Measurements from ENCODE around the gene METTL9. TPM values are rescaled to one million over a fixed set of nuclear protein-coding genes. Genes with fewer than 3 reads are reported as not detected.
"Not testable (repeated sequence)": the region's sequence is repeated elsewhere in the genome, so short reads cannot be mapped to it uniquely, and the experiment has no call there.

Gene METTL9
- total RNA-seq = 100 to 1,000 TPM; 104 to 114 TPM

- H3K4me1 Mint-ChIP-seq (ENCODE audit: low read depth in 2 of 2) = peaks cover 33 to 40% of the 10 kb centered on the region in 2 donors
- H3K9me3 Mint-ChIP-seq = no peaks in the 10 kb centered on the region
- peak within 1 kb of the TSS; percentile 90 to 92 for H3K27ac Mint-ChIP-seq
- H3K27me3 Mint-ChIP-seq = no peaks in the 10 kb centered on the region
- H3K4me3 Mint-ChIP-seq = peak within 1 kb of the TSS; percentile 100
- peak; percentile 97 for DNase-seq (ENCODE audit: low spot score)
- H3K36me3 Mint-ChIP-seq = no peaks in the 10 kb centered on the region
- peak; percentile 97 to 98 for ATAC-seq
Measured at GRCh38 chr16:21599122-21600030, at the start of gene METTL9. Gene METTL9, plus strand, starts transcription at chr16:21599577. Its CDS starts 157 bp downstream, at chr16:21599734.

GRCh38 chr16:21549975-21550374 is 49.4 kb upstream of the METTL9 start:
- not testable (repeated sequence) for H3K27ac Mint-ChIP-seq; H3K9me3 Mint-ChIP-seq; ATAC-seq; H3K4me3 Mint-ChIP-seq; DNase-seq (ENCODE audit: low spot score); H3K36me3 Mint-ChIP-seq
- Mint-ChIP-seq H3K4me1 (ENCODE audit: low read depth in 2 of 2) (peaks cover 13 to 14% of the 10 kb centered on the region in 2 donors), H3K27me3 (peaks cover 0 to 15% of the 10 kb centered on the region in 2 donors)

GRCh38 chr16:21550435-21550834 is 48.9 kb upstream of the METTL9 start:
- ATAC-seq; H3K4me3 Mint-ChIP-seq; H3K27ac Mint-ChIP-seq; DNase-seq (ENCODE audit: low spot score); H3K36me3 Mint-ChIP-seq; H3K9me3 Mint-ChIP-seq: not testable (repeated sequence)
- Mint-ChIP-seq H3K4me1 (ENCODE audit: low read depth in 2 of 2) (peaks cover 15 to 18% of the 10 kb centered on the region in 2 donors), H3K27me3 (peaks cover 1 to 15% of the 10 kb centered on the region in 2 donors)

GRCh38 chr16:21551076-21551475 is 48.3 kb upstream of the METTL9 start:
- not testable (repeated sequence) for H3K36me3 Mint-ChIP-seq; ATAC-seq; H3K27ac Mint-ChIP-seq; DNase-seq (ENCODE audit: low spot score); H3K4me3 Mint-ChIP-seq; H3K9me3 Mint-ChIP-seq
- Mint-ChIP-seq H3K27me3 (peaks cover 5 to 15% of the 10 kb centered on the region in 2 donors), H3K4me1 (ENCODE audit: low read depth in 2 of 2) (peaks cover 15 to 21% of the 10 kb centered on the region in 2 donors)

GRCh38 chr16:21551600-21551999 is 47.8 kb upstream of the METTL9 start:
- H3K27ac Mint-ChIP-seq; H3K36me3 Mint-ChIP-seq; ATAC-seq; H3K4me3 Mint-ChIP-seq; DNase-seq (ENCODE audit: low spot score); H3K9me3 Mint-ChIP-seq: not testable (repeated sequence)
- Mint-ChIP-seq H3K27me3 (peaks cover 5 to 13% of the 10 kb centered on the region in 2 donors), H3K4me1 (ENCODE audit: low read depth in 2 of 2) (peaks cover 15 to 21% of the 10 kb centered on the region in 2 donors)

- H3K9me3 Mint-ChIP-seq; ATAC-seq; H3K4me3 Mint-ChIP-seq; H3K36me3 Mint-ChIP-seq; DNase-seq (ENCODE audit: low spot score): not testable (repeated sequence)
- peaks cover 12 to 21% of the 10 kb centered on the region in 2 donors for H3K4me1 Mint-ChIP-seq (ENCODE audit: low read depth in 2 of 2)
- peak overlapping the region in 1 of 2 donors; percentile 51 for H3K27ac Mint-ChIP-seq
- H3K27me3 Mint-ChIP-seq = peaks cover 11 to 15% of the 10 kb centered on the region in 2 donors
Measured at GRCh38 chr16:21553481-21554296, 45.7 kb upstream of the METTL9 start.

GRCh38 chr16:21554795-21555585 is 44.4 kb upstream of the METTL9 start:
- Mint-ChIP-seq H3K27ac (peak overlapping the region; percentile 36 to 84), H3K27me3 (peaks cover 11 to 15% of the 10 kb centered on the region in 2 donors), H3K4me1 (ENCODE audit: low read depth in 2 of 2) (peaks cover 12 to 21% of the 10 kb centered on the region in 2 donors), H3K9me3 (no peaks in the 10 kb centered on the region), H3K36me3 (no peaks in the 10 kb centered on the region), H3K4me3 (peak overlapping the region; percentile 54)
- DNase-seq (ENCODE audit: low spot score) = peak; percentile 94
- peak; percentile 93 to 95 for ATAC-seq

- peaks cover 11 to 15% of the 10 kb centered on the region in 2 donors for H3K27me3 Mint-ChIP-seq
- not testable (repeated sequence) for ATAC-seq; H3K36me3 Mint-ChIP-seq; H3K4me3 Mint-ChIP-seq; DNase-seq (ENCODE audit: low spot score); H3K9me3 Mint-ChIP-seq
- H3K27ac Mint-ChIP-seq = peak overlapping the region in 1 of 2 donors; percentile 36
- H3K4me1 Mint-ChIP-seq (ENCODE audit: low read depth in 2 of 2) = peaks cover 12 to 21% of the 10 kb centered on the region in 2 donors
Measured at GRCh38 chr16:21555621-21556020, 43.8 kb upstream of the METTL9 start.

GRCh38 chr16:21556026-21556595 is 43.3 kb upstream of the METTL9 start:
- not testable (repeated sequence) for H3K36me3 Mint-ChIP-seq; H3K9me3 Mint-ChIP-seq; H3K4me3 Mint-ChIP-seq; ATAC-seq; DNase-seq (ENCODE audit: low spot score); H3K27ac Mint-ChIP-seq
- Mint-ChIP-seq H3K4me1 (ENCODE audit: low read depth in 2 of 2) (peaks cover 12 to 21% of the 10 kb centered on the region in 2 donors), H3K27me3 (peaks cover 11 to 15% of the 10 kb centered on the region in 2 donors)

GRCh38 chr16:21556651-21557241 is 42.6 kb upstream of the METTL9 start:
- not testable (repeated sequence) for H3K9me3 Mint-ChIP-seq; H3K36me3 Mint-ChIP-seq; H3K4me3 Mint-ChIP-seq; DNase-seq (ENCODE audit: low spot score); H3K27ac Mint-ChIP-seq; ATAC-seq
- Mint-ChIP-seq H3K27me3 (peaks cover 11 to 15% of the 10 kb centered on the region in 2 donors), H3K4me1 (ENCODE audit: low read depth in 2 of 2) (peaks cover 12 to 21% of the 10 kb centered on the region in 2 donors)

GRCh38 chr16:21560462-21560861 is 38.9 kb upstream of the METTL9 start:
- no peak overlapping the region for H3K4me3 Mint-ChIP-seq
- H3K36me3 Mint-ChIP-seq = no peaks in the 10 kb centered on the region
- H3K4me1 Mint-ChIP-seq (ENCODE audit: low read depth in 2 of 2) = peaks cover 0 to 3% of the 10 kb centered on the region in 2 donors
- no peaks in the 10 kb centered on the region for H3K9me3 Mint-ChIP-seq
- no peak overlapping the region for H3K27ac Mint-ChIP-seq
- ATAC-seq (no peak), DNase-seq (ENCODE audit: low spot score) (no peak)
- H3K27me3 Mint-ChIP-seq = peaks cover 8 to 9% of the 10 kb centered on the region in 2 donors

- H3K9me3 Mint-ChIP-seq = no peaks in the 10 kb centered on the region
- H3K27me3 Mint-ChIP-seq = no peaks in the 10 kb centered on the region
- peaks cover 4 to 5% of the 10 kb centered on the region in 2 donors for H3K4me1 Mint-ChIP-seq (ENCODE audit: low read depth in 2 of 2)
- no peaks in the 10 kb centered on the region for H3K36me3 Mint-ChIP-seq
- no peak overlapping the region for H3K4me3 Mint-ChIP-seq
- no peak for DNase-seq (ENCODE audit: low spot score)
- ATAC-seq = no peak
- no peak overlapping the region for H3K27ac Mint-ChIP-seq
Measured at GRCh38 chr16:21563676-21564075, 35.7 kb upstream of the METTL9 start.

Data from natural killer cell treated with Interleukin-12 subunit alpha and Interleukin-12 subunit beta and Interleukin-15 and Interleukin-18, amount 100 ng/mL, for 72 hours (primary cell).